Gastroesophageal sphincter (tissue), 3 donors: Measurements from ENCODE around the gene COQ6.

ENCODE experiments used
- CTCF ChIP-seq, 4 experiments: fragments of 200-600 bp in 2 of 4; fragments of 450-650 bp in 2 of 4; sonication (generic) in 1 of 4; IDR thresholded peaks; one replicate each; pipeline ENCODE4 v1.5.1; 2017 to 2019; ENCODE audit warnings: antibody characterized with exemption in 4 of 4, mild to moderate bottlenecking in 2 of 4, moderate library complexity in 2 of 4
- EP300 ChIP-seq: sonication (generic); formaldehyde crosslinking; IDR thresholded peaks from one replicate; pipeline ENCODE4 v1.6.1; 2017; ENCODE audit warnings: antibody characterized with exemption, mild to moderate bottlenecking

GRCh38 chr14:73973497-73973896 lies 23.4 kb downstream of the COQ6 start:
- no peak for TF ChIP-seq EP300
- TF ChIP-seq CTCF (IDR thresholded peaks at IDR 0.05), result no peak
